Loucy (cell line): ENCODE measurements around the gene CBX5.

Experiments
- EZH2phosphoT487 ChIP-seq: fragments of 200-600 bp; IDR thresholded peaks from 2 replicates; pipeline ENCODE4 v1.6.1; 2018; ENCODE audit warnings: antibody characterized with exemption, mild to moderate bottlenecking, moderate library complexity, borderline replicate concordance
- TF ChIP-seq, protein P1 (sequence below): fragments of 200-600 bp; sonication (generic); conservative IDR thresholded peaks from 2 replicates; pipeline ENCODE4 v1.5.1; 2014; ENCODE audit warnings: mild to moderate bottlenecking, antibody characterized with exemption, low read length

DNA sequence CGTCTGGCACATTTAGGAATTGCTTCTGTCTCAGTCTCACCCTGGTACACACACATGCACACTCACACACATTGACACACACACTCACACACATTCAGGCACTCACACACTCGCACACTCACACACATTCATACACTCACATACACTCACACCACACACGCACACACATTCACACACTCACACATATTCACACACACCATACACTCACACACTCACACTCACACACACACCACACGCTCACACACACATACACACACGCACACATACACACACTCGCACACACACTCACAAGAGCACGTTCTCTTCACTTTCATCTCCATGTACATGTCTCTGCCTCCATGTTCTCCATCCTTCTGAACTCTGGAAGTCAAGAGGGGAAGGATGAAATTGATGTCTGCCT is 68.0 kb downstream of the CBX5 start:
- no peak for TF ChIP-seq EZH2phosphoT487
- TF ChIP-seq, protein P1, sequence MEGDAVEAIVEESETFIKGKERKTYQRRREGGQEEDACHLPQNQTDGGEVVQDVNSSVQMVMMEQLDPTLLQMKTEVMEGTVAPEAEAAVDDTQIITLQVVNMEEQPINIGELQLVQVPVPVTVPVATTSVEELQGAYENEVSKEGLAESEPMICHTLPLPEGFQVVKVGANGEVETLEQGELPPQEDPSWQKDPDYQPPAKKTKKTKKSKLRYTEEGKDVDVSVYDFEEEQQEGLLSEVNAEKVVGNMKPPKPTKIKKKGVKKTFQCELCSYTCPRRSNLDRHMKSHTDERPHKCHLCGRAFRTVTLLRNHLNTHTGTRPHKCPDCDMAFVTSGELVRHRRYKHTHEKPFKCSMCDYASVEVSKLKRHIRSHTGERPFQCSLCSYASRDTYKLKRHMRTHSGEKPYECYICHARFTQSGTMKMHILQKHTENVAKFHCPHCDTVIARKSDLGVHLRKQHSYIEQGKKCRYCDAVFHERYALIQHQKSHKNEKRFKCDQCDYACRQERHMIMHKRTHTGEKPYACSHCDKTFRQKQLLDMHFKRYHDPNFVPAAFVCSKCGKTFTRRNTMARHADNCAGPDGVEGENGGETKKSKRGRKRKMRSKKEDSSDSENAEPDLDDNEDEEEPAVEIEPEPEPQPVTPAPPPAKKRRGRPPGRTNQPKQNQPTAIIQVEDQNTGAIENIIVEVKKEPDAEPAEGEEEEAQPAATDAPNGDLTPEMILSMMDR: no peak
